C4-2B (cell line): ENCODE results near the gene NFASC.

ENCODE experiments used
- CTCF ChIP-seq: fragments of 450-650 bp; conservative IDR thresholded peaks from 2 replicates; pipeline ENCODE4 v1.5.1; 2017; ENCODE audit warnings: mild to moderate bottlenecking
- ZFX ChIP-seq: fragments of 450-650 bp; IDR thresholded peaks from 2 replicates; pipeline ENCODE4 v1.6.1; 2017

GRCh38 chr1:205004351-205004750, 133.7 kb downstream of the NFASC start:
- no peak for TF ChIP-seq CTCF
- TF ChIP-seq ZFX = no peak
